Measurements from ENCODE around the gene PRMT1.

The PRMT1 gene

DNA sequence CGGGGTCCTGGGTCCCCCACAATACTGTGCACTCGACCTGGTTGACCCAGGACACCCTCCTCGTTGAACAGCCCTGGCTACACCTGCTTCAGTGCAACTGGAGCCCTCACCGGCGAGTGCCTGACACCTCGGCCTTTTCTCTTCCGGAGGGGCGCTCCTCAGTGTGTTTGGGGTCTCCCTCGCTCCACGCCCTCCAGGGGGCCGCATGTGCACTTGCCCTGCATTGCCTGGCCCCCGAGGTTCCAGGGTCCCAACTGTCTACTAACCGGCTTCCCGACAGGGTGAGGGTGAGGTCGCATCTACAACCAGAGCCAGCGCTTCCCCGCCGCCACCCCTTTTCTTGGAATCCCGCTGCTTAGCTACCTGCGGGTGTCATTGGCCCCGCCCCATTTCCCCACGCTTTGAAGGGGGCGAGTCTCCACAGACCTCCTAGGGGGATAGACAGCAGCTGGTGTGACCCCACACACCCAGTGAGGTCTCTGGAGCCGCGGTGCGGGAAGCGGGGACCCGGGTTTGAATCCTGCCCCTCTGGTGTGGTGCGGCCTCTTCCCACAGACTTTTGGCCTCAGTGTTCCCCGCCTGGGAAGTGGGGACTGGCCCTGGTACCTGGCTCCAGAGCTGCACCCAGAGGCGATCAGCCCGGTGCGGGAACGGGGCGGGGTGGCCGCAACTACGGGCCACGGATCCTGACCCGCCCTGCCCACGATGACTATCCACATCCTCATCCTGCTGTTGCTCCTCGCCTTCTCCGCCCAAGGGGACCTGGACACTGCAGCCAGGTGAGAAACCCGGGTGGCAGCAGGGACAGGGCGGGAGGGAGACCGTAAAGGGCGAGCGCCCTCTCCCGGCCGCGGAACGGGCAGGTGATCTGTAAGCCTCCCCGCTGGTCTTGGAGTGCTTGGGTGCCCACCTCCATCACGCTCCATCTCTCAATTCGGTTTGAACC, 12.3 kb downstream of the PRMT1 start, which contains the start of gene ADM5:
Gene ADM5 (plus strand): TSS at position 462 of the 946 bp plus-strand sequence. CDS start 244 bp downstream, at position 706.
- H3K4me3 ChIP-seq (IDR thresholded peaks at IDR 0.05; ENCODE audit: insufficient read depth, low read depth, low read length) = no peak within 1 kb of the TSS
- H4K20me1 ChIP-seq (ENCODE audit: insufficient read depth) = no peaks in the 10 kb centered on the region
- TF ChIP-seq, protein P1, sequence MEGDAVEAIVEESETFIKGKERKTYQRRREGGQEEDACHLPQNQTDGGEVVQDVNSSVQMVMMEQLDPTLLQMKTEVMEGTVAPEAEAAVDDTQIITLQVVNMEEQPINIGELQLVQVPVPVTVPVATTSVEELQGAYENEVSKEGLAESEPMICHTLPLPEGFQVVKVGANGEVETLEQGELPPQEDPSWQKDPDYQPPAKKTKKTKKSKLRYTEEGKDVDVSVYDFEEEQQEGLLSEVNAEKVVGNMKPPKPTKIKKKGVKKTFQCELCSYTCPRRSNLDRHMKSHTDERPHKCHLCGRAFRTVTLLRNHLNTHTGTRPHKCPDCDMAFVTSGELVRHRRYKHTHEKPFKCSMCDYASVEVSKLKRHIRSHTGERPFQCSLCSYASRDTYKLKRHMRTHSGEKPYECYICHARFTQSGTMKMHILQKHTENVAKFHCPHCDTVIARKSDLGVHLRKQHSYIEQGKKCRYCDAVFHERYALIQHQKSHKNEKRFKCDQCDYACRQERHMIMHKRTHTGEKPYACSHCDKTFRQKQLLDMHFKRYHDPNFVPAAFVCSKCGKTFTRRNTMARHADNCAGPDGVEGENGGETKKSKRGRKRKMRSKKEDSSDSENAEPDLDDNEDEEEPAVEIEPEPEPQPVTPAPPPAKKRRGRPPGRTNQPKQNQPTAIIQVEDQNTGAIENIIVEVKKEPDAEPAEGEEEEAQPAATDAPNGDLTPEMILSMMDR (conservative IDR thresholded peaks at IDR 0.05; ENCODE audit: low read depth, low read length) = peak; percentile 54; the same call in 1 of the 2 replicates
- no peaks in the 10 kb centered on the region; the same call in 1 of the 2 replicates for H3K36me3 ChIP-seq (ENCODE audit: insufficient read depth)
- no peaks in the 10 kb centered on the region for H3K79me2 ChIP-seq (ENCODE audit: insufficient read depth, low read depth)
- H3K9ac ChIP-seq = no peak within 1 kb of the TSS
- H3K27me3 ChIP-seq (ENCODE audit: insufficient read depth, low read depth) = no peaks in the 10 kb centered on the region
- no peak within 1 kb of the TSS for H3K27ac ChIP-seq
- H3K4me1 ChIP-seq (ENCODE audit: low read depth, poor library complexity, severe bottlenecking) = no peaks in the 10 kb centered on the region
- H2AFZ ChIP-seq (ENCODE audit: low read depth) = peak within 1 kb of the TSS; percentile 42
- peak within 1 kb of the TSS; percentile 43; the same call in 1 of the 2 replicates for H3K4me2 ChIP-seq

- H3K79me2 ChIP-seq (ENCODE audit: insufficient read depth, low read depth) = no peaks in the 10 kb centered on the region
- H3K36me3 ChIP-seq (ENCODE audit: insufficient read depth) = no peaks in the 10 kb centered on the region; the same call in 1 of the 2 replicates
- H3K4me2 ChIP-seq = peak overlapping the region; percentile 43; the same call in 1 of the 2 replicates
- no peak overlapping the region for H3K27ac ChIP-seq
- H3K4me1 ChIP-seq (ENCODE audit: low read depth, poor library complexity, severe bottlenecking) = no peaks in the 10 kb centered on the region
- peak overlapping the region; percentile 42 for H2AFZ ChIP-seq (ENCODE audit: low read depth)
- H3K27me3 ChIP-seq (ENCODE audit: insufficient read depth, low read depth) = no peaks in the 10 kb centered on the region
- TF ChIP-seq, protein P1 (conservative IDR thresholded peaks at IDR 0.05; ENCODE audit: low read depth, low read length) = 0 out of 2 replicates have a peak, but pooled peaks have one; percentile 23
- no peaks in the 10 kb centered on the region for H4K20me1 ChIP-seq (ENCODE audit: insufficient read depth)
- no peak overlapping the region for H3K9ac ChIP-seq
- H3K4me3 ChIP-seq (IDR thresholded peaks at IDR 0.05; ENCODE audit: insufficient read depth, low read depth, low read length) = no peak overlapping the region
Observed at GRCh38 chr19:49690079-49690655, 13.1 kb downstream of the PRMT1 start.

GRCh38 chr19:49690656-49691242, 13.7 kb downstream of the PRMT1 start, which contains the start of gene CPT1C:
Gene CPT1C (plus strand): TSS chr19:49691116. CDS start chr19:49692253, 1,137 bp downstream.
- Histone ChIP-seq H3K9ac (no peak within 1 kb of the TSS), H3K4me3 (IDR thresholded peaks at IDR 0.05; ENCODE audit: insufficient read depth, low read depth, low read length) (no peak within 1 kb of the TSS), H3K27ac (no peak within 1 kb of the TSS), H2AFZ (ENCODE audit: low read depth) (peak within 1 kb of the TSS; percentile 42), H3K4me2 (peak within 1 kb of the TSS; percentile 43), H3K36me3 (ENCODE audit: insufficient read depth) (no peaks in the 10 kb centered on the region), H3K27me3 (ENCODE audit: insufficient read depth, low read depth) (no peaks in the 10 kb centered on the region), H3K4me1 (ENCODE audit: low read depth, poor library complexity, severe bottlenecking) (no peaks in the 10 kb centered on the region), H3K79me2 (ENCODE audit: insufficient read depth, low read depth) (no peaks in the 10 kb centered on the region), H4K20me1 (ENCODE audit: insufficient read depth) (no peaks in the 10 kb centered on the region)
- TF ChIP-seq, protein P1 (conservative IDR thresholded peaks at IDR 0.05; ENCODE audit: low read depth, low read length) = no peak

Data from KMS-11 (cell line).